ENCODE results near the gene PITPNB.

PITPNB gene

DNA sequence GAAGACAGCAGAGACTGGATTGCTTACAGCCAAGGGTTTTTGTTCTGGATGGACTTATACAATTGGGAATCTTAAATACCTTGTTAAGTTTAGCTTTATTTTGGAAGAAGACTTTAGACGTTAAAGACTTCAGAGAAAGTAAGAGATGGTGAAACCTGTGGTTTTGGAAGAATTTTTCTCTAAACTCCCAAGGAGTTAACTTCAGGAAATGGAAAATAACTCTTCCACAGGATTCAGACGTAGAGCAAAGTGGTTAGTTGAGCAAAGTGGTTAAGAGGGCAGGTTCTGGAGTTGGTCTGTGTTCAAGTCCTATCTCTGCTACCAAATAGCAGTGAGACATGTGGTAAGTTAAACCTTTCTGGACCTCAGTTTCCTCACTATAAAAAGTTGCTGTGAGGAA is 12.8 kb downstream of the PITPNB start:
- DNase-seq (ENCODE audit: extremely low read depth, low read depth), result no peak
- TF ChIP-seq, protein P1, sequence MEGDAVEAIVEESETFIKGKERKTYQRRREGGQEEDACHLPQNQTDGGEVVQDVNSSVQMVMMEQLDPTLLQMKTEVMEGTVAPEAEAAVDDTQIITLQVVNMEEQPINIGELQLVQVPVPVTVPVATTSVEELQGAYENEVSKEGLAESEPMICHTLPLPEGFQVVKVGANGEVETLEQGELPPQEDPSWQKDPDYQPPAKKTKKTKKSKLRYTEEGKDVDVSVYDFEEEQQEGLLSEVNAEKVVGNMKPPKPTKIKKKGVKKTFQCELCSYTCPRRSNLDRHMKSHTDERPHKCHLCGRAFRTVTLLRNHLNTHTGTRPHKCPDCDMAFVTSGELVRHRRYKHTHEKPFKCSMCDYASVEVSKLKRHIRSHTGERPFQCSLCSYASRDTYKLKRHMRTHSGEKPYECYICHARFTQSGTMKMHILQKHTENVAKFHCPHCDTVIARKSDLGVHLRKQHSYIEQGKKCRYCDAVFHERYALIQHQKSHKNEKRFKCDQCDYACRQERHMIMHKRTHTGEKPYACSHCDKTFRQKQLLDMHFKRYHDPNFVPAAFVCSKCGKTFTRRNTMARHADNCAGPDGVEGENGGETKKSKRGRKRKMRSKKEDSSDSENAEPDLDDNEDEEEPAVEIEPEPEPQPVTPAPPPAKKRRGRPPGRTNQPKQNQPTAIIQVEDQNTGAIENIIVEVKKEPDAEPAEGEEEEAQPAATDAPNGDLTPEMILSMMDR (IDR thresholded peaks at IDR 0.05; ENCODE audit: low read depth, low read length, missing control alignments), result no peak
- no peak overlapping the region for H3K4me3 ChIP-seq (replicated peaks; ENCODE audit: low read depth, low read length)

DNA sequence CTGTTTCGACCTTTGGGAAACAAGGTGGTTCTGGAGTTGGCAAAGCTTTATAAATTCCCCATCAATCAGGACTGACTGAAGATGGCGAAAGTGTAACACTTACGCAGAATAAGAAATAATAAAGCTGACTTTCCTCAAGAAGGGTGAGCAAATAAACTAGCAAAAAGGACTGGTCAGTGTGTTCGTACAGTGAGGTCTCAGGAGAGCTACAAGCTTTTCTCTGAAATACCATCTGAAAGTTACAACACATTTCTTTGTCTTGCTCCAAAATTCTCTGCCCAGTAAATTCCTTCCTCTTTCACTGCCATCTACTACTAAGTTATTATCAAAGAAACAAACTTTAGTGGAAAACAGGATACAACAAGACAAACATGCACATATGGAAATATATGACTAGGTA is 13.4 kb downstream of the PITPNB start:
- H3K4me3 ChIP-seq (replicated peaks; ENCODE audit: low read depth, low read length), result no peak overlapping the region
- DNase-seq (ENCODE audit: extremely low read depth, low read depth), result no peak

DNA sequence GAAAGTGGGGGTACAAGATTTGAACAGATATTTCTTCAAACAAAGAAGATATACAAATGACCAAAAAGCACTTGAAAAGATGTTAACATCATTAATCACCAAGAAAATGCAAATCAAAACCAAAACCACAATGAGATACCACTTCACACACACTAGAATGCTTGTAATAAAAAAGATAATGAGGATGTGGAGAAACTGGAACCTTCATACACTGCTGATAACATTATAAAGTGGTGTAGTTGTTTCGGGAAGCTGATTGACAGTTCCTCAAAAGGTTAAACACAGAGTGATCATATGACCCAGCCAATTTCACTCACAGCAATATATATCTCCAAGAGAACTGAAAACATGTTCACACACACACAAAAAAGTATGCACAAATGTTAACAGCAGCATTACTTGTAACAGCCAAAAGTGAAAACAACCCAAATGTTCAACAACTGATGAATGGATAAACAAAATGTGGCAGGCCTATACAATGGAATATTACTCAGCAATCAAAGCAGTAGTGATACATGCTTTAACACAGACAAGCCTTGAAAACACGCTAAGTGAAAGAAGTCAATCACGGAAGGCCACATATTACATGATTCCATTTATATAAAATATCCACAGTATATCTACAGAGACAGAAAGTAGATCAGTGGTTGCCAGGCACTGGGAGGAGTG is 15.1 kb downstream of the PITPNB start:
- TF ChIP-seq, protein P1 (IDR thresholded peaks at IDR 0.05; ENCODE audit: low read depth, low read length, missing control alignments), result no peak
- no peak overlapping the region for H3K4me3 ChIP-seq (replicated peaks; ENCODE audit: low read depth, low read length)
- DNase-seq (ENCODE audit: extremely low read depth, low read depth), result no peak

More for the DNA sequence above, 13.4 kb downstream of the PITPNB start:
- TF ChIP-seq, protein P1 (IDR thresholded peaks at IDR 0.05; ENCODE audit: low read depth, low read length, missing control alignments), result no peak

DNA sequence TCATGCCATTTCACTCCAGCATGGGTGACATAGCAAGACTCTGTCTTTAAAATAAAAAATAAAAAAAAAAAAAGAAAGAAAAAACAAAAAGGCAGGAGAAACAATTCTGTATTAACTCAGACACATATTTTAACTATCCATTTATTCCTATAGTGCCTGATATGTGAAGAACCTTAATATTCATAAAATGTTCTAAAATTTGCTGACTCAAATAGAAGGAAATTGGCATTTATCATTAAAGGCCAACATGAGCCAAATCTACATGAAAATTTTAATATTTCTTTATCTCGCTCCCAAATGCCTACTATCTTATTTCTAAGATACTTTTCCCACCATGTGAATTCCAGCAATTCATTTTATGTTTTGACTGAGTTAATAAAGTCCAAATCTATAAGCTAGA is 18.9 kb downstream of the PITPNB start:
- TF ChIP-seq, protein P1 (IDR thresholded peaks at IDR 0.05; ENCODE audit: low read depth, low read length, missing control alignments), result no peak
- DNase-seq (ENCODE audit: extremely low read depth, low read depth), result no peak
- H3K4me3 ChIP-seq (replicated peaks; ENCODE audit: low read depth, low read length), result no peak overlapping the region

DNA sequence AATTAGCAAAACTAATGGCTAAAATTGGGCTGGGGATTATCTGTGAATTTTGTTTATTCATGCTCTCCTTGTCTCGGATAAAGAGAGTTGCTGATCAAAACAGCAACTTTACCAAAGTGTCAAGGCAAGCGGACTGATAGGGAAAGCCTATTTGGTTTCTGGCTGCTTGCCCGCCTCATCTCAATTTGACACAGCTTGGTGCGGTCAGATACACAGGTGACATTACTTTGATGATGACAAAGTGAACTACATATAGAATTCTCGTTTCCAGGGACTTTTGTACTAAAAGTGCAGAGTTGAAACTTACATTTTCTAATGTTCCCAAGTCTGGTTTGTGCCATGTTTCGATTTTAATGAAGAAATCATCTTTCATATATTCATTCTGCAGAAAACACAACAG is 22.8 kb downstream of the PITPNB start:
- TF ChIP-seq, protein P1 (IDR thresholded peaks at IDR 0.05; ENCODE audit: low read depth, low read length, missing control alignments), result no peak
- no peak for DNase-seq (ENCODE audit: extremely low read depth, low read depth)
- H3K4me3 ChIP-seq (replicated peaks; ENCODE audit: low read depth, low read length), result no peak overlapping the region

DNA sequence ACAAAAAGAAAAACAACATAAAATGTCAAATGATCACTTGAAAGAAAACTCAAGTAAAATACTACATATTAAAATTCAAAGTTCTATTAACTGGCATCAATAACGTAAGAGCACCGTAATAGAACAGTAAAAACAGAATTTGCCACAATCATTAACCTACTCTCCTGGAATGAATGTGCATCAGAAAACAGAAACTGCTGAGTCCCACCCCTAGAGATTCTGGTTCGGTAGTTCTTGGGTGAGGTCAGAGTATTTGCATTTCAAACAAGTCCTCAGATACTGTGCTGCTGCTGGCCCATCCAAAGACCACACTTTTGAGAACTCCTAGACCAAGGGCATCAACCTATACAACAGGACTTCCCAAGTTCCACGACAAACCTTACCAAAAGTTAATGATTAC is 23.5 kb downstream of the PITPNB start:
- H3K4me3 ChIP-seq (replicated peaks; ENCODE audit: low read depth, low read length), result no peak overlapping the region
- no peak for DNase-seq (ENCODE audit: extremely low read depth, low read depth)
- TF ChIP-seq, protein P1 (IDR thresholded peaks at IDR 0.05; ENCODE audit: low read depth, low read length, missing control alignments), result no peak

DNA sequence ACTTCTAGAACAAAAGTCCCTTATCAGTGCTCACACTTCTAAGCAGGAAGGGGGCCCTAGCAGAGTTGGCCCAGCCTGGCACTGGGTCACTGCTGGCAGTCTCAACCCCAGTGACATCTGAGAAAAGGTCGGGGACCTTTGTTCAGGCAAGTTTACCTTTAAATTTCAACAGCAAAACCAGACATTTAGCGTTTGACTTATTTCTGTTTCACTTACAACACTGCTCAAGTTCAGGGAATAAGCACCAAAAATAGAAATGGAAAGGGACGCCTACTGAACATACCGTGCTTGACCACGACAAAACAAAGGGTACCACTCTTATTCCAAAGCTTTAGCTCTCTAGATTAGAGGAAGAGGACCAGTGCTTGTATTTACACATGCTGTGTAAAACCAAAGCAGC is 26.2 kb downstream of the PITPNB start:
- no peak overlapping the region for H3K4me3 ChIP-seq (replicated peaks; ENCODE audit: low read depth, low read length)
- TF ChIP-seq, protein P1 (IDR thresholded peaks at IDR 0.05; ENCODE audit: low read depth, low read length, missing control alignments), result no peak
- DNase-seq (ENCODE audit: extremely low read depth, low read depth), result no peak
